Stomach (tissue), 4 donors: ENCODE results near the gene MYO1B.
A peak's percentile ranks its signal among the peaks of the same experiment; 100 is the strongest.

ENCODE experiments used
- CTCF ChIP-seq, 7 experiments: fragments of 450-650 bp in 4 of 7; fragments of 200-600 bp in 3 of 7; sonication (generic) in 3 of 7; IDR thresholded peaks; one replicate each; pipeline ENCODE4 v1.5.1; 2016 to 2019; ENCODE audit warnings: antibody characterized with exemption in 7 of 7, control low read depth in 2 of 7, mild to moderate bottlenecking in 1 of 7
- POLR2A ChIP-seq, 4 donors: fragments of 450-650 bp; IDR thresholded peaks; one replicate each; pipeline ENCODE4 v1.6.1; 2016; ENCODE audit warnings: antibody characterized with exemption in 4 of 4, control low read depth in 2 of 4, mild to moderate bottlenecking in 1 of 4, moderate library complexity in 1 of 4

DNA sequence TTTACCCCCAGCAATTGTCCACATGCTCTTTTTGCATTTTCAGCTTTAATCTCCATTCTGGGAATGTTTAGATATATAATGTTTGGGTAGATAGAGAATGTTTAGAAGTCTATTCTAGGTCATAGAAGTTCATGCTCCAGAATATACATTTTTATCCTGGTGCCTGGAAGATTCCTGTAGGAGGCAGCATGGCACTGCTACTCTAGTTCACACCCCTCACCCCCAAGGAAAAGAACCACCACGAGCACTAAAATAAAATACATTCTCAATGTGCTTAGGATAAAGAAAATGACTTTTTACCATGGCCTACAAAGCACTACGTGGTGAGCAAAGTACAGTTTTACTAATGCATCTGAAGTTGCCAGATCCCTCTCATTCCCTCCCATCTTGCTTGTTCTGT lies 53.8 kb downstream of the MYO1B start:
- TF ChIP-seq CTCF (IDR thresholded peaks at IDR 0.05) (peak in 1 of 7 experiments; percentile 12), POLR2A (IDR thresholded peaks at IDR 0.05) (no peak)
